Heart right ventricle (tissue), 16 donors: ENCODE results near the gene MPP2. TPM values are rescaled to one million over a fixed set of nuclear protein-coding genes. Genes with fewer than 3 reads are reported as not detected.
A peak's percentile ranks its signal among the peaks of the same experiment; 100 is the strongest.

Source experiments
- ATAC-seq, 8 donors: fragments of 200-7000 bp; cut with Tn5 transposase; one replicate each; pipeline ENCODE4 v1.9.1; 2020; ENCODE audit warnings: mild to moderate bottlenecking in 8 of 8, moderate library complexity in 8 of 8, moderate number of reproducible peaks in 1 of 8
- DNase-seq, 2 donors: peaks; one replicate each; pipeline ENCODE4 v3.0.0-alpha.2; 2020
- H3K27ac ChIP-seq, 10 donors: fragments of 200-600 bp; sonication (generic) in 2 of 10; one replicate each; pipeline versions ENCODE4 v1.5.0 to v1.8.0; 2020 to 2022; ENCODE audit warnings: mild to moderate bottlenecking in 3 of 10
- H3K27me3 ChIP-seq, 7 donors: fragments of 200-600 bp; one replicate each; pipeline ENCODE4 v1.8.0; 2021 to 2022; ENCODE audit warnings: mild to moderate bottlenecking in 2 of 7
- H3K36me3 ChIP-seq, 9 donors: fragments of 200-600 bp; sonication (generic) in 1 of 9; one replicate each; pipeline versions ENCODE4 v1.5.0 to v1.8.0; 2020 to 2022; ENCODE audit warnings: mild to moderate bottlenecking in 2 of 9
- H3K4me1 ChIP-seq, 9 donors: fragments of 200-600 bp; sonication (generic) in 1 of 9; one replicate each; pipeline versions ENCODE4 v1.5.0 to v1.8.0; 2020 to 2022; ENCODE audit warnings: mild to moderate bottlenecking in 4 of 9
- H3K4me3 ChIP-seq, 10 donors: fragments of 200-600 bp; sonication (generic) in 2 of 10; one replicate each; pipeline versions ENCODE4 v1.5.0 to v1.8.0; 2020 to 2022; ENCODE audit warnings: mild to moderate bottlenecking in 7 of 10, moderate library complexity in 2 of 10
- H3K9me3 ChIP-seq, 11 donors: fragments of 200-600 bp in 10 of 11; sonication (generic) in 2 of 11; one replicate each; pipeline versions ENCODE4 v1.5.0 to v1.8.0; 2013 to 2022; ENCODE audit warnings: mild to moderate bottlenecking in 2 of 11, control low read depth in 1 of 11, moderate library complexity in 1 of 11
- WGBS, 2 donors: extraction: QIAGEN DNeasy Blood & Tissue Kit; methylation state at CpG; one replicate each; pipeline ENCODE4 v1.1.7; 2013; ENCODE audit warnings: inconsistent platforms in 1 of 2; 5-methylcytosine and 5-hydroxymethylcytosine counted together
- intact Hi-C, 10 donors: fragments of 100-400 bp; cut with DNase I; formaldehyde crosslinking; loops; one replicate each; pipeline versions ENCODE4 v1.11.1 to v1.14.2; 2022
- polyA plus RNA-seq, 2 donors: library from polyadenylated mRNA; stranded (reverse); fragments of 200-250 nt; gene quantifications; one replicate each; pipeline ENCODE4 v1.2.3, GENCODE V29; 2013
- total RNA-seq, 10 donors: library from RNA; stranded (reverse); fragmentation: NEBNext Ultra II Directional in 3 of 10; extraction: Animal tissue kit (Norgen Biotek cat#: 25700) in 3 of 10; gene quantifications; one replicate each; pipeline versions ENCODE4 v1.2.1 to v1.2.4, GENCODE V29; 2021 to 2023
- TF ChIP-seq, protein P1 (sequence below), 9 donors: fragments of 200-600 bp; sonication (generic) in 2 of 9; IDR thresholded peaks; one replicate each; pipeline versions ENCODE4 v1.5.0 to v1.8.0; 2021 to 2022; ENCODE audit warnings: antibody characterized with exemption in 9 of 9, mild to moderate bottlenecking in 5 of 9, moderate library complexity in 1 of 9
- donor health status: Arrhythmogenic right ventricular cardiomyopathy.
- donor health status: ischemic (EF 13 %, LVEDD 7.1; RV severe dilation, severe dysfunction).
- donor health status: healthy with polysubstance abuse.
- donor health status: DM: no; HTN: yes; CAD: no.
- donor health status: DM: no; HTN: no; CAD: no.
- donor health status: ischemic (EF 25% LVEDD 6.9; RV normal size, moderate dysfunction).
- donor health status: ischemic (EF 25% LVEDD 5.7; RV mildly dilated, moderate dysfunction).
- donor health status: healthy.
- donor health status: DM: yes; HTN: yes; CAD: no.
- donor health status: Ischemic cardiomyopathy.
- donor health status: ischemic (EF 35%, LVEDD 5.7; RV mildly dilated, moderate dysfunction).
- donor health status: nonischemic (EF 11% LVEDD 7.7; RV severe dilation, severe dysfunction).
- donor health status: DM: yes; HTN: yes; CAD: no.
- donor health status: PGD.
- donor health status: ischemic (EF 29% LVEDD 5.4; RV normal size, mild dysfunction).
- donor health status: nonischemic (EF 23%, LVEDD 6.1; RV moderate dilation, normal function).

MPP2 gene
- total and polyA plus RNA-seq, 12 donors, result 5.0 to 20.7 (median 12.9) TPM

DNA sequence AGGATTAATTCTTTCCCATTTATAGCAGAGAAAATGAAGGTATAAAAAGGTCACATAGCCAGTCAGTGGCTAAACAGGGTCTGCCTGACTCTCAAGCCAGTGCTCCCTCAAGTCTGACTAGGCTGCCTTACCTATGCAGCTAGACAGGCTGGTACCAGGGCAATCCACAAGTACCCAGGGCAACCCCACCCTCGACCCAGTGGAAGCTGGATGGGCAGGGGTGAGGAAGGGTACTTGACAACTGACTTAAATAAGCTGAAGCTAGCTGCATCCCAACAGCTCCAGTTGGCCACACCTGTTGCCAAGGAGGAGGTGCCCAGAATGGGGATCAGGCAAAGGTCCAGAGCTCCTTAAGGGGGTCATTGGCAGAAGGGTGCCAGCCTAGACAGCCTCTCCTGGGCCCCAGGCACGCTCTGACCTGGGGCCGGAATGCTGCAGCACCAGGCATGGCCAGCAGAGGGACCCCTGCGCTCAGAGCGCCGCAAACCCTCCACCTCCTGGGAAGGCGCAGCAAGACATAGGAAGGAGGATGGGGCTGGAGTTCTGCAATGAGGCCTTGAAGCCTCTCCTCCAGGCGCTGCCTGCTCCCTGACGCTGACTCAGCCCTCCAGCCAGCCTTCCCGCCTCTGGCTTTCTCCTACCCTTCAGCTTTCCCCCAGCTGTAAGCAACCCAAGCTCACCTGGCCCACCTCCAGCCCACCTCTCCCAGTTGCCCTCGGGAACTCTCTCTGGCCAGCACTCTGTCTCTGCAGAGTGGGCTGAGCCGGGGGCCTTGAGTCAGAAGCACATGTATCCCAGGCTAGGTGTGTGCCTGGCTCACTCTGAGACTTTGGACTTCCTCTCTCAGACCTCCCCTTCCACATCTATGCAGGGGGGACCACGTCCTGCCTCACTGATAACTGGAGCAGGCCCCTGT is 28.8 kb downstream of the MPP2 start:
- 21 to 22% methylated on average over 13 of the region's 13 CpGs for WGBS, 2 donors
- peak; percentile 65 to 78 for DNase-seq
- intact Hi-C loops, result loop anchor here in 3 of 10 donors (5.0 to 10.0 kb wide), 2 partner anchors 116 to 119 kb away; no protein-coding TSS in a partner anchor
- Histone ChIP-seq H3K27me3 (no peaks in the 10 kb centered on the region), H3K4me3 (no peak overlapping the region), H3K4me1 (peaks cover 0 to 24% (median 9%) of the 10 kb centered on the region in 9 donors), H3K27ac (peak overlapping the region in 1 of 10 donors; percentile 5), H3K9me3 (no peaks in the 10 kb centered on the region), H3K36me3 (peaks cover 0 to 34% (median 0%) of the 10 kb centered on the region in 9 donors)
- peak; percentile 68 to 87 (median 78) for ATAC-seq
- TF ChIP-seq, protein P1, sequence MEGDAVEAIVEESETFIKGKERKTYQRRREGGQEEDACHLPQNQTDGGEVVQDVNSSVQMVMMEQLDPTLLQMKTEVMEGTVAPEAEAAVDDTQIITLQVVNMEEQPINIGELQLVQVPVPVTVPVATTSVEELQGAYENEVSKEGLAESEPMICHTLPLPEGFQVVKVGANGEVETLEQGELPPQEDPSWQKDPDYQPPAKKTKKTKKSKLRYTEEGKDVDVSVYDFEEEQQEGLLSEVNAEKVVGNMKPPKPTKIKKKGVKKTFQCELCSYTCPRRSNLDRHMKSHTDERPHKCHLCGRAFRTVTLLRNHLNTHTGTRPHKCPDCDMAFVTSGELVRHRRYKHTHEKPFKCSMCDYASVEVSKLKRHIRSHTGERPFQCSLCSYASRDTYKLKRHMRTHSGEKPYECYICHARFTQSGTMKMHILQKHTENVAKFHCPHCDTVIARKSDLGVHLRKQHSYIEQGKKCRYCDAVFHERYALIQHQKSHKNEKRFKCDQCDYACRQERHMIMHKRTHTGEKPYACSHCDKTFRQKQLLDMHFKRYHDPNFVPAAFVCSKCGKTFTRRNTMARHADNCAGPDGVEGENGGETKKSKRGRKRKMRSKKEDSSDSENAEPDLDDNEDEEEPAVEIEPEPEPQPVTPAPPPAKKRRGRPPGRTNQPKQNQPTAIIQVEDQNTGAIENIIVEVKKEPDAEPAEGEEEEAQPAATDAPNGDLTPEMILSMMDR (IDR thresholded peaks at IDR 0.05), result peak; percentile 86 to 99 (median 97)

DNA sequence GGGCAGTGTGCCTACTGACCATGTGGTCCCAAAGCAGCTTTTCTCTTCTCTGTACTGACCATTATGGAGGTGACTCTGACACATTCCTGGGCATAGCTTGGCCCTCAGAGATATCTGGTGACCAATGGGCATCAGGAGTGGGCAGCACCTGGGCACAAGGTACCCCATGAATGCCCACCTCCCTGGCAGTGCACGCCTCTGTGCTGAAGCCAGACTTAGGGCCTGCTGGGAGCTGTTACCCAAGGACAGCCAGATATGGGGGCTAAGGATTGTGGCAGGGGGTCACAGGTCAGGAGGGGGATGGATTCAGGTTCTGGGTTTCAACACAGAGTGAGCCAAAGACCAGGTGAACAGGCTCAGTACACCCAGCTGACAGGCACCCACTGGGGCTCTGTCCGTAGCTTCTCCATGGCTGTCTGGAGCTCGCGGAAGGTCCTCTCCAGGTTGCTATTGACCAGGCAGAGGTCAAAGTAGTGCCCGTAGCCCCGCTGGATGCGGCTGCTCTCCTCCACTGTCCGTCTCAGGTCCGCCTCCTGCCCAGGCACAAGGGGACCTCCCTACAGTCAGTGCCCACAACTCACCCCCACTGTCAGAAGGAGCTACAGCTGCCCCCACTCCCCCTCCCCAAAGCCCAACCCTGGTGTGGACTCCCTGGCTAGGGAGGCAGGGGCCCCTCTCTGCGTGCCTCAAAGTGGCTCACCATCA is 29.7 kb downstream of the MPP2 start:
- no peaks in the 10 kb centered on the region for H3K9me3 ChIP-seq
- DNase-seq (no peak), ATAC-seq (peak in 1 of 8 donors; percentile 6)
- intact Hi-C loops, result loop anchor here in 3 of 10 donors (5.0 to 10.0 kb wide), 2 partner anchors 117 to 120 kb away; no protein-coding TSS in a partner anchor
- 96 to 98% methylated on average over 10 of the region's 10 CpGs for WGBS, 2 donors
- TF ChIP-seq, protein P1 (IDR thresholded peaks at IDR 0.05), result no peak
- peak overlapping the region in 1 of 10 donors; percentile 5 for H3K27ac ChIP-seq
- H3K36me3 ChIP-seq, result peaks cover 0 to 32% (median 0%) of the 10 kb centered on the region in 9 donors
- H3K4me3 ChIP-seq, result no peak overlapping the region
- H3K4me1 ChIP-seq, result peaks cover 0 to 27% (median 9%) of the 10 kb centered on the region in 9 donors
- H3K27me3 ChIP-seq, result no peaks in the 10 kb centered on the region

DNA sequence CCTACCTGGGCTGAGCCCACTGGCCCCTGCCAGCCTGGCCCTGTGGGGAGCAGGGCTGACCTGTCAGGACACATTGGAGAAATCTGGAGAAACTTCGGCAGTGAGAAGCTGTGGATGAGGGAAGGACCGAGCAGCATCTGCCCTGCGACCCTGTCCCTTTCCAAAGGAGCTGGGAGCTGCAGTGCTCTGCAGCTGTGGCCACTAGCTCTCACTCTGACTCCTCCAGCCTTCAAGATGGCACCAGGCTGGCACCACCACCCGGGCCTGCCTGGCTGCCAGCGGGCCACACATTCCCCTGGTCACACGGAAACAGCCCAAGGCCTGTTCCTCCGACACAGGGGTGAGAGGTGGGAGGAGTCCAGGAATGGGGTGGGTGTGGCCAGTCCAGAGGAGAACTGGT is 30.3 kb downstream of the MPP2 start:
- TF ChIP-seq, protein P1 (IDR thresholded peaks at IDR 0.05), result no peak
- intact Hi-C loops, result loop anchor here in 3 of 10 donors (5.0 to 10.0 kb wide), 2 partner anchors 118 to 120 kb away; no protein-coding TSS in a partner anchor
- peaks cover 0 to 33% (median 9%) of the 10 kb centered on the region in 9 donors for H3K4me1 ChIP-seq
- DNase-seq (no peak), ATAC-seq (peak in 1 of 8 donors; percentile 2)
- H3K36me3 ChIP-seq, result peaks cover 0 to 26% (median 0%) of the 10 kb centered on the region in 9 donors
- H3K27ac ChIP-seq, result peak overlapping the region in 1 of 10 donors; percentile 5
- 79% methylated on average over 7 of the region's 7 CpGs for WGBS, 2 donors
- no peaks in the 10 kb centered on the region for H3K9me3 ChIP-seq
- no peak overlapping the region for H3K4me3 ChIP-seq
- H3K27me3 ChIP-seq, result no peaks in the 10 kb centered on the region
